ENCODE measurements around the gene UBE2D3.

UBE2D3 gene

GRCh38 chr4:102832667-102833066, 5.3 kb upstream of the UBE2D3 start:
- in situ Hi-C loops (cut with HindIII; ENCODE audit: low sequenced_read_pairs), result no loop called here
- no peak overlapping the region for H3K4me3 ChIP-seq (ENCODE audit: low read depth, low read length)
- no peak for DNase-seq (ENCODE audit: low read depth)
- TF ChIP-seq CTCF (IDR thresholded peaks at IDR 0.05; ENCODE audit: low read depth, low read length, missing control alignments), result no peak

GRCh38 chr4:102832105-102832504, 4.8 kb upstream of the UBE2D3 start:
- DNase-seq (ENCODE audit: low read depth), result no peak
- no peak overlapping the region for H3K4me3 ChIP-seq (ENCODE audit: low read depth, low read length)
- in situ Hi-C loops (cut with HindIII; ENCODE audit: low sequenced_read_pairs), result no loop called here
- no peak for TF ChIP-seq CTCF (IDR thresholded peaks at IDR 0.05; ENCODE audit: low read depth, low read length, missing control alignments)

GRCh38 chr4:102829803-102830202, 2.5 kb upstream of the UBE2D3 start:
- in situ Hi-C loops (cut with HindIII; ENCODE audit: low sequenced_read_pairs), result no loop called here
- DNase-seq (ENCODE audit: low read depth), result no peak
- TF ChIP-seq CTCF (IDR thresholded peaks at IDR 0.05; ENCODE audit: low read depth, low read length, missing control alignments), result no peak
- no peak overlapping the region for H3K4me3 ChIP-seq (ENCODE audit: low read depth, low read length)

- peak overlapping the region; percentile 98 for H3K4me3 ChIP-seq (ENCODE audit: low read depth, low read length)
- in situ Hi-C loops (cut with HindIII; ENCODE audit: low sequenced_read_pairs), result no loop called here
- no peak for DNase-seq (ENCODE audit: low read depth)
- no peak for TF ChIP-seq CTCF (IDR thresholded peaks at IDR 0.05; ENCODE audit: low read depth, low read length, missing control alignments)
These were observed 1.1 kb upstream of the UBE2D3 start for GRCh38 chr4:102828497-102828808.

GRCh38 chr4:102827674-102828496, 534 bp upstream of the UBE2D3 start:
- DNase-seq (ENCODE audit: low read depth), result peak; percentile 100
- TF ChIP-seq CTCF (IDR thresholded peaks at IDR 0.05; ENCODE audit: low read depth, low read length, missing control alignments), result no peak
- in situ Hi-C loops (cut with HindIII; ENCODE audit: low sequenced_read_pairs), result no loop called here

GRCh38 chr4:102826105-102826889, 1.1 kb downstream of the UBE2D3 start:
- no peak for DNase-seq (ENCODE audit: low read depth)
- H3K4me3 ChIP-seq (ENCODE audit: low read depth, low read length), result peak overlapping the region; percentile 98
- TF ChIP-seq CTCF (IDR thresholded peaks at IDR 0.05; ENCODE audit: low read depth, low read length, missing control alignments), result no peak
- in situ Hi-C loops (cut with HindIII; ENCODE audit: low sequenced_read_pairs), result no loop called here

More at GRCh38 chr4:102827674-102828496, 534 bp upstream of the UBE2D3 start:
- peak overlapping the region; percentile 98 for H3K4me3 ChIP-seq (ENCODE audit: low read depth, low read length)

Measured in astrocyte of the cerebellum (primary cell).